ENCODE data around the gene TNFRSF14. TPM values are rescaled to one million over a fixed set of nuclear protein-coding genes. Genes with fewer than 3 reads are reported as not detected.
A peak's percentile ranks its signal among the peaks of the same experiment; 100 is the strongest.

TNFRSF14 gene
- polyA plus RNA-seq, 1 experiment = 19.3 TPM

DNA sequence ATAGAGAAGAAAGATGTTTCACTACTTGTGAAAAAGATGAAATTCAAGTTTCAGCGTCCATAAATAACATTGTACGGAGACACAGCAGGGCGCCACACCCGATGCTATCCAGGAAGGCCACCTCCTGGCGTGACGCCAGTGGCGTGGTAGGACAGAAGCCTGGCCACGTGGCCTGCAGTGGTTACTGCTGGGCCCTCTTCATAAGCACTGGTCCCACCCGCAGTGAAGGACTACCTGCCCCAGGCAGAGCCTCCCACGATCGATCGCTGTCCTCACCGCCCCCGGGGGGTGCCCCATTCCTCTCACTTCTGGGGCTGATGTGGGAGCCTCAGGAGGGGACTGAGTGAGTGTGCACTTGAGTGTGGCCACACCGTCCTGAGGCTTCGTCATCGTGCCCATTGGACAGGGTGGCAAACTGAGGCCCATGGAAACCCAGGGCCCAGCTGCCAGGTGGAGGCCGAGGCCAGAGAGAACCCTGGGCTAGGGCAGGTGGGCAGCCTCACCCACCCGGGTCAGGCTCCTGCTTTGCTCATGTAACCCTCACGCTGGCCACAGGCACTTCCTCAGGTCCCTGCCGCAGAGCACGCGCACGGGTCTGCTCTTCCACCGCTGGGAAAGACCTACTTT, 14.4 kb upstream of the TNFRSF14 start:
- TF ChIP-seq, protein P1, sequence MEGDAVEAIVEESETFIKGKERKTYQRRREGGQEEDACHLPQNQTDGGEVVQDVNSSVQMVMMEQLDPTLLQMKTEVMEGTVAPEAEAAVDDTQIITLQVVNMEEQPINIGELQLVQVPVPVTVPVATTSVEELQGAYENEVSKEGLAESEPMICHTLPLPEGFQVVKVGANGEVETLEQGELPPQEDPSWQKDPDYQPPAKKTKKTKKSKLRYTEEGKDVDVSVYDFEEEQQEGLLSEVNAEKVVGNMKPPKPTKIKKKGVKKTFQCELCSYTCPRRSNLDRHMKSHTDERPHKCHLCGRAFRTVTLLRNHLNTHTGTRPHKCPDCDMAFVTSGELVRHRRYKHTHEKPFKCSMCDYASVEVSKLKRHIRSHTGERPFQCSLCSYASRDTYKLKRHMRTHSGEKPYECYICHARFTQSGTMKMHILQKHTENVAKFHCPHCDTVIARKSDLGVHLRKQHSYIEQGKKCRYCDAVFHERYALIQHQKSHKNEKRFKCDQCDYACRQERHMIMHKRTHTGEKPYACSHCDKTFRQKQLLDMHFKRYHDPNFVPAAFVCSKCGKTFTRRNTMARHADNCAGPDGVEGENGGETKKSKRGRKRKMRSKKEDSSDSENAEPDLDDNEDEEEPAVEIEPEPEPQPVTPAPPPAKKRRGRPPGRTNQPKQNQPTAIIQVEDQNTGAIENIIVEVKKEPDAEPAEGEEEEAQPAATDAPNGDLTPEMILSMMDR (IDR thresholded peaks at IDR 0.05; ENCODE audit: insufficient read depth, low read depth, low read length) = no peak
- ChIA-PET CTCF (interaction anchor here (2.2 kb wide), 1 partner anchor 19 kb away, joined by 4 read pairs; no protein-coding TSS in a partner anchor), POLR2A (no interaction called here)
- DNase-seq (ENCODE audit: low read depth) = no peak
- no peak overlapping the region for H3K4me3 ChIP-seq (ENCODE audit: low read depth, low read length)
- no peaks in the 10 kb centered on the region for H3K36me3 ChIP-seq (ENCODE audit: control insufficient read depth, insufficient read depth, low read length)
- no peaks in the 10 kb centered on the region; the same call in 1 of the 2 replicates for H3K27me3 ChIP-seq (ENCODE audit: control insufficient read depth, insufficient read depth, low read length)

DNA sequence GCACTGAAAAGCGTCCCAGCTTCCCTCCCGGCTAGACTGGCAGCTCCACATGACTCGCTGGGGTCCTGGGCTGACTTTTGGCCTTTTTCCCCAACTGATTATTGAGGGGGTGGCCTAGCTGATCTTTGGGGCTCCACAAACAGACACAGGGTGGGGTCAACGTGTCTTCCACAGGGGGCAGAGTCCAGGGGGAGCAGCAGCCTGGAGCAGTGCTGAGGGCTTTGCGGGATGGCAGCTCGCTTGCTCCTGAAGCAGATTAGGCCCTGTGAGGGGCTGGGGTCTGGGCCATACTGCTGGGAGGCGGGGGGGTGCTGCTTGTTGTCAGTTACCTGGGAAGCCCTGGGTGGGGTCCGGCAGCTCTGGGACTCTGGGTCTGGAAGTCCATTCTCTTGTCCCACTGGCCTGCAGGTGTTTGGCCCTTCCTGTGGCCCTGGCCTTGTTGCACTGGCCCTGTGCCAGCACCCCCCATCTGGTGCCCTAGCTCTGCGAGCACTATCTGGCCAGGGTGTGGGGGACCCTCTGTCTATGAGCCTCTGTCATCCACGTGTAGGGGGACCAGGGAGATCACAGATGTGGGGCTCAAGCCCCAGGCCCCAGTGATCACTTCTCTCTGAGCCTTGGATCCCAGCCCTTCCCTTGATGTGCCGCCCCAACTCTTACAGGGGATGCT, 13.8 kb upstream of the TNFRSF14 start:
- Histone ChIP-seq H3K36me3 (ENCODE audit: control insufficient read depth, insufficient read depth, low read length) (no peaks in the 10 kb centered on the region), H3K27me3 (ENCODE audit: control insufficient read depth, insufficient read depth, low read length) (no peaks in the 10 kb centered on the region; the same call in 1 of the 2 replicates), H3K4me3 (ENCODE audit: low read depth, low read length) (no peak overlapping the region)
- POLR2A ChIA-PET = no interaction called here
- CTCF ChIA-PET = interaction anchor here (2.2 kb wide), 1 partner anchor 19 kb away, joined by 4 read pairs; no protein-coding TSS in a partner anchor
- TF ChIP-seq, protein P1 (IDR thresholded peaks at IDR 0.05; ENCODE audit: insufficient read depth, low read depth, low read length) = no peak
- no peak for DNase-seq (ENCODE audit: low read depth)

GRCh38 chr1:2543543-2544092, 12.6 kb upstream of the TNFRSF14 start:
- DNase-seq (ENCODE audit: low read depth) = no peak
- no peaks in the 10 kb centered on the region; the same call in 1 of the 2 replicates for H3K27me3 ChIP-seq (ENCODE audit: control insufficient read depth, insufficient read depth, low read length)
- CTCF ChIA-PET = interaction anchor here (1.4 to 2.2 kb wide), 3 partner anchors 17 to 349 kb away, joined by 4 to 5 read pairs (median 4); partner anchors contain the start of gene FAAP20
- no peaks in the 10 kb centered on the region for H3K36me3 ChIP-seq (ENCODE audit: control insufficient read depth, insufficient read depth, low read length)
- TF ChIP-seq, protein P1 (IDR thresholded peaks at IDR 0.05; ENCODE audit: insufficient read depth, low read depth, low read length) = 0 out of 2 replicates have a peak, but pooled peaks have one; percentile 13
- POLR2A ChIA-PET = no interaction called here
- H3K4me3 ChIP-seq (ENCODE audit: low read depth, low read length) = no peak overlapping the region

DNA sequence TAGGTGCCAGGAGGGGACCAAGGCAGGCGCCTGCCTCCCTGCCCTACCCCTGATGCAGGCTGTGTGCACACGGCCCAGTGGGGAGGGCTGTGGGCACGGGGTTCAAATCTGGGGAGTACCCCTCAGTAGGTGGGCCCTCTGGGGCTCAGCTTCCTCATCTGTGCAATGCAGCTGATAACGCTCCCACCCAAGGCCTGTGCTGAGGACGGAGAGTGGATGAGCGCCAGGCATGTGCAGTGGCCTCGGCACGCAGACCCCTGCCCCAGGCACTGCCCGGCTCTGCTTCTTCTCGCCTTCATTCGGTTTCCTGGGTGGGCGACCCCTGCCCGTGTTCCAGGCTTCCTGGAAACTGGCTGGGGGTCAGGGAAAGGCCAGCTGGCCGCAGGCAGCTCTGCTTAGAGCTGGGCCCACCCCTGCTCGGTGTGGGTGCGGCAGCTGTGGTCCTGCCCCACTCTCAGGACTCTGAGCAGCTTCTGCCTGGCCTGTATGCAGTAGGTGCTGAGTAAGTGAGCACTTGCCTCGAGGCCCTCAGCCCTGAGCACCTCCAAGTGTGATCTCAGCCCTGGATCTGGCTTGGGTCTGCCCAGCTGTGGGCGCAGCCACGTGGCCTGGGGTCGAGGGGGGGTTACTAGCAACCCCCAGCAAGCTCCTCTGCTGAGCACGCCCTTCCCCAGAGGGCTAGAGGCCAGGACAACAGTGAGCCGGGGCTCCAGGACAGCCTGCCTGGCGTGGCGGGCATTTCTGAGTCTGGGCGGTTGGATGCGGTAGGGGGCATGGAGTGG, 11.9 kb upstream of the TNFRSF14 start:
- ChIA-PET POLR2A (no interaction called here), CTCF (interaction anchor here (1.4 to 1.9 kb wide), 2 partner anchors 129 to 349 kb away, joined by 4 to 5 read pairs; partner anchors contain the start of gene FAAP20)
- Histone ChIP-seq H3K27me3 (ENCODE audit: control insufficient read depth, insufficient read depth, low read length) (no peaks in the 10 kb centered on the region), H3K4me3 (ENCODE audit: low read depth, low read length) (no peak overlapping the region), H3K36me3 (ENCODE audit: control insufficient read depth, insufficient read depth, low read length) (no peaks in the 10 kb centered on the region)
- DNase-seq (ENCODE audit: low read depth) = no peak
- TF ChIP-seq, protein P1 (IDR thresholded peaks at IDR 0.05; ENCODE audit: insufficient read depth, low read depth, low read length) = no peak
